Peyer's patch (tissue), 4 donors: ENCODE results near the gene CDC42SE2.

Experiments used
- CTCF ChIP-seq, 6 experiments: fragments of 450-650 bp in 4 of 6; fragments of 200-600 bp in 2 of 6; sonication (generic) in 1 of 6; IDR thresholded peaks; one replicate each; pipeline ENCODE4 v1.5.1; 2017 to 2019; ENCODE audit warnings: antibody characterized with exemption in 6 of 6, mild to moderate bottlenecking in 3 of 6, moderate library complexity in 1 of 6
- POLR2A ChIP-seq, 2 donors: fragments of 450-650 bp; IDR thresholded peaks; one replicate each; pipeline ENCODE4 v1.5.1; 2017; ENCODE audit warnings: antibody characterized with exemption in 2 of 2, mild to moderate bottlenecking in 2 of 2, moderate library complexity in 2 of 2

GRCh38 chr5:131285703-131286399 is 22.0 kb downstream of the CDC42SE2 start:
- TF ChIP-seq CTCF (IDR thresholded peaks at IDR 0.05), result no peak
- no peak for TF ChIP-seq POLR2A (IDR thresholded peaks at IDR 0.05)
